ENCODE results near the gene EME2. TPM values are rescaled to one million over a fixed set of nuclear protein-coding genes. Genes with fewer than 3 reads are reported as not detected.

The EME2 gene
- total RNA-seq, 2 donors from 2014 or later, result 3.5 to 5.0 TPM

DNA sequence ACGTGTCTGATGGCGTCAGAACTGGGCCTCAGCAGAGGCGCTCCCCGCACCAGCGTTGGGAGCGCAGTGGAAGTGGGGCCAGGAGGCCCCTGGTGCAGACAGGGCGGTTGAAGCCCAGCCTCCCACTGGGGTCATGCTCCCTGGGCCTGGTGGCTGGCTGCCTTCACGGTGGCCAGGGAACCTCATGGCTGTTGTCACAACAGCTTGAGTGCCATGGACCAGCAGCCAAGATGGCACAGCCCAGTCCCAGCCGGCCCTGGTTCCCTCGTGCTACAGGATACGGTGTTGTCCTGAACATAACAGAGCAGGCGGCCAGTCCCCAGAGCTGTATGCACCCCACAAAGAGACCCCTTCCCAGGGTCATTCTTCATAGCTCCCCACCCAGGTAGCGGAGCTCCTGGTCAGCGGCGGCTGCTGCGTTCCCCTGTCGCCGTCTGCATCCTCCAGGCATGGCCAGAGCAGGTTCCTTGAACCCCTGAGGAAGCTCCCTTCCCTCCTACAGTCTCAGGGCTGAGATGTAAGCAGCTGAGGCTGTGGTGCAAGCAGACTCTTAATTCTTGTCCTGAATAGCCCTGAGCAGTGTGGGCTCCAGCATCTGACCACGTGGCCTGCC, 31.0 kb upstream of the EME2 start:
- TF ChIP-seq, protein P1, sequence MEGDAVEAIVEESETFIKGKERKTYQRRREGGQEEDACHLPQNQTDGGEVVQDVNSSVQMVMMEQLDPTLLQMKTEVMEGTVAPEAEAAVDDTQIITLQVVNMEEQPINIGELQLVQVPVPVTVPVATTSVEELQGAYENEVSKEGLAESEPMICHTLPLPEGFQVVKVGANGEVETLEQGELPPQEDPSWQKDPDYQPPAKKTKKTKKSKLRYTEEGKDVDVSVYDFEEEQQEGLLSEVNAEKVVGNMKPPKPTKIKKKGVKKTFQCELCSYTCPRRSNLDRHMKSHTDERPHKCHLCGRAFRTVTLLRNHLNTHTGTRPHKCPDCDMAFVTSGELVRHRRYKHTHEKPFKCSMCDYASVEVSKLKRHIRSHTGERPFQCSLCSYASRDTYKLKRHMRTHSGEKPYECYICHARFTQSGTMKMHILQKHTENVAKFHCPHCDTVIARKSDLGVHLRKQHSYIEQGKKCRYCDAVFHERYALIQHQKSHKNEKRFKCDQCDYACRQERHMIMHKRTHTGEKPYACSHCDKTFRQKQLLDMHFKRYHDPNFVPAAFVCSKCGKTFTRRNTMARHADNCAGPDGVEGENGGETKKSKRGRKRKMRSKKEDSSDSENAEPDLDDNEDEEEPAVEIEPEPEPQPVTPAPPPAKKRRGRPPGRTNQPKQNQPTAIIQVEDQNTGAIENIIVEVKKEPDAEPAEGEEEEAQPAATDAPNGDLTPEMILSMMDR (IDR thresholded peaks at IDR 0.05), result no peak
- Histone ChIP-seq H3K27me3 (no peaks in the 10 kb centered on the region), H3K9me3 (no peaks in the 10 kb centered on the region), H3K4me1 (peaks cover 0 to 4% of the 10 kb centered on the region in 2 donors), H3K36me3 (peaks cover 36% of the 10 kb centered on the region), H3K4me3 (no peak overlapping the region), H3K27ac (no peak overlapping the region)
- no peak for DNase-seq (ENCODE audit: low spot score)

DNA sequence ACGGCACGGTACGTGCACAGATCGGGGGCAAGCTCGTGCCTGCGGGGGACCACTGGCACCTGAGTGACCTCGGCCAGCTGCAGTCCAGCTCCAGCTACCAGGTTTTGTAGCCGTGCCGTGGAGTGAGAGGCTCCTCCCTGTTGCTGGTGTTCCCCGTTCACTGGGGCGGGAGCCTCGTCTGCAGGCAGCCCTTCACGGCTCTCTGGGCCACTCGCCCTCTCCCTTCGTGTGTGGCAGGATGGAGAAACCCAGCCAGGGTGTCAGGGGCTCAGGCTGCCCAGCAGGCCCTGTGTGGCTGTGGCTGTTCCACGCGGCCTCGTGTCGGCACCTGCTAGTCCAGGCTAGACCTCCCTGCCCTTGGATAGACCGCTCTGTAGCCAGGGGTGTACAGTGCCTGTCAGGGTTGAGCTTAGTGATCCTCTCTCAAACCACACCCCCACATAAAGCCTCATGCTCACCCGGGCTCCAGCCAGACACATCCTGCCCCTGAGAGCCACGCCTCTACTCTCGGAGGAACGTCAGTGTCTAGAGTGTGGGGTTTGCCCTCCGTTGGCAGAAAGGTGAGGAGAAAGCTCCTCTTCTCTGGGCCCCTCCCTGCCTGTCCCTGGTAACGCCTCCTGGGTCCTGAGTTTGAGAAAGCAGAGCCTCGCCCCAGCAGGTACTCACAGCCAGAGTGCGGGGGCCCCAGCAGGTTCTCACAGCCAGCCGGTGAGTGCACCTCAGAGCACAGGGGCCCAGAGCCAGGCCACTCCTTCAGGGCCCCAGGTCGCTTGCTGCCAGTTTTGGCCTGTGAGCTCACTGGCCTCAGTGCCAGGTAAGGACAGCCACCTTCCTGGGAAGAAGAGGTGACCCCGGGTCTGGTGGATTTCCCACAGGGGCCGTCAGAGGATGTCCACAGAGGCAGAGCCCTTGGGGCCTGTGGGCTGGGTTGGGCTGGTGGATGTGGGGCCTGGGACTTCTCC, 29.0 kb upstream of the EME2 start:
- H3K4me1 ChIP-seq, result peaks cover 0 to 4% of the 10 kb centered on the region in 2 donors
- H3K36me3 ChIP-seq, result peaks cover 44% of the 10 kb centered on the region
- DNase-seq (ENCODE audit: low spot score), result no peak
- H3K27ac ChIP-seq, result no peak overlapping the region
- H3K27me3 ChIP-seq, result no peaks in the 10 kb centered on the region
- TF ChIP-seq, protein P1 (IDR thresholded peaks at IDR 0.05), result no peak
- no peak overlapping the region for H3K4me3 ChIP-seq
- H3K9me3 ChIP-seq, result no peaks in the 10 kb centered on the region

DNA sequence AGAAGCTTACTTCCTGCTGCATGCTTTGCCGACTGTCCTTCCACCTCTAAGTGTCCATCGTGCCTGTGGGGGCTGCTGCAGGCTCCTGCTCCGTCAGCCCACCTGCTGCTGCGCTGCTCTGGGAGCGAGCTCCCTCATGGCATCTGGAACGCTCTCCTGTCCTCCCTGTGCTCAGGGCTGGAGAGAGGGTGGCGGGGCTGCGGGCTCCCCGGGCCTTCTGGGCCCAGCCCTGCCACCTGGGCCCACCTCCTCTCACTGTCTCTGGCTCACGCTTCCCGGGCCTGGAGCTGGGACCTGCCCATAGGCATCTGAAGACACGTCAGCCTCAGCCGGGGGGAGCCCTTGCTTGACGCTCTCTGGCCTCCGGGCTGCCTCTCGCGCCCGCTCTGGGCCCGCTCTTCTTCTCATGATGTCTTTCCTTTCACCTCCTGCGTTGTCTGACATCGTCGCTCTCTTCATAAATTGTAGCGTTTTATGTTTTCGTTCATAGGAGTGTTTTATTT, 28.2 kb upstream of the EME2 start:
- TF ChIP-seq, protein P1 (IDR thresholded peaks at IDR 0.05), result no peak
- DNase-seq (ENCODE audit: low spot score), result no peak
- H3K36me3 ChIP-seq, result peaks cover 52% of the 10 kb centered on the region
- no peak overlapping the region for H3K27ac ChIP-seq
- H3K27me3 ChIP-seq, result no peaks in the 10 kb centered on the region
- no peaks in the 10 kb centered on the region for H3K9me3 ChIP-seq
- no peak overlapping the region for H3K4me3 ChIP-seq
- H3K4me1 ChIP-seq, result peaks cover 0 to 4% of the 10 kb centered on the region in 2 donors

DNA sequence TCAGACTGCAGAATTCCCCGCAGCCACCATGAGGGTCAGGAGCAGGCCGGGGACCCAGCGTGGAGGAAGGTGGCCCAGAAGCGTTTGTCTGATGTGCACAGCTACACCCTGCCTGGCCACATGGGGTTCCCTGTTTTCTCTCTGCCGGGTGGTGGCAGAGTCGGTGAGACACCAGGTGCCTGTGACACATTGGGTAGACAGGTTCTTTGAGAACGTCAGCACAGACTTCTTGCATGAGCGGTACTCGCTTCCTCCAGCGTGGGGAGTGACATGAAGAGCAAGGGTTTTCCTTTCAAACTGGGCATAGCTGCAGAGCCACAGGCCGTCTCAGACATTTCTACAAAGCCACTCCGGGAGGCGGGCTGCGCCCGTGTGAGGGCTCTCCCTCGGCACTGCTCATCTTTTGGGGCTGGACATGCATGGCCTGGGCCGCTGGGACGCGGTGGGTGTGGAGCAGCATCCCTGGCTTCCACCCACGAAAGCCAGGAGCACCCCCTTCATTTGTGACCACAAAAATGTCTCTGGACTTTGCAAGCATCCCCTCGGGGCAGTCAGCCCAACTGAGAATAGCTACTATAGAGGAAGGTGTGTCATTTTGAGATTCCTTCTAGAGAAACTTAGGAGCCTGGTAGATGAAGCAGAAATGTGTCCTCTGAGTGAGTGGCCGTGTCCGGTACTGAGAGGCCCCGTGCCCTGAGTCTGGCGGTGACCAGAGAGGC, 27.3 kb upstream of the EME2 start:
- no peak for DNase-seq (ENCODE audit: low spot score)
- Histone ChIP-seq H3K4me1 (peaks cover 0 to 4% of the 10 kb centered on the region in 2 donors), H3K36me3 (peaks cover 59% of the 10 kb centered on the region), H3K9me3 (no peaks in the 10 kb centered on the region), H3K27ac (no peak overlapping the region), H3K27me3 (no peaks in the 10 kb centered on the region), H3K4me3 (no peak overlapping the region)
- TF ChIP-seq, protein P1 (IDR thresholded peaks at IDR 0.05), result no peak

DNA sequence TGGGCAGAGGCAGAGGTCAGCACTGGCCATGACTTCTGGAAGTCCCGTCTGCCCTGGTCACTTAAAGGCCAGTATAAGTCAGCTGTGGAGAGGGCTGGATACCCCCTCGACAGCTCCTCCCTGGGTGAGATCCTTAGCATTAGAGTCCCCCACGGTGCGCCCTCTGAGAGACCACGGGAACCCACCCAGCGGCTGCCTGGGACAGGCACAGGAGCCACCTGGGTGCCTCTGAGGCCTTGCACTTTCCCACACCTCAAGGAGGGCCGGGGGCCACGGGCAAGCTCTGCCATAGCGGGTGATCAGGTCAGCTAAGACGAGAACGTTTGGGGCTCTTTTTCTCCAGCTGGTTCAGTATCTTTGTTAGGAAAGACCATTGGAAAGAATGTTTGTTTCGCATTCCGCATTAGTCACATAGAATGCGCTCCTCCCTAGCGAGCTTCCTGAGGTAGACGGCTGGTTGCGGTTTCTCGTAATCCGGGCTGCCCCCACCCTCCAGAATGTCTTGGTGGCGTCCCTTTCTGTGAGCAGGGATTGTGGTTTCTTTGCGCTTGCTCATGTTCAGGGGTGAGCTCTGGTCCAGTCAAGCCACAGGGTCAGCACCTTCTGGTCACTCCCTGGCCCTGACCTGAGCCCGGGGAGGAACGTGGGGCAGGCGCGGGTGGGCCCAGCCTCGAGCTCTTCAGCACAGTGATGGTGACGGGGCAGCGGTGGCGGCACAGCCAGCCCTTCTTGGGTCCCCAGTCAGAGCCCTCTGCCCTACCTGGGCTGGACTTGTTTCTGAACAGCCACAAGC, 26.5 kb upstream of the EME2 start:
- DNase-seq (ENCODE audit: low spot score), result no peak
- no peaks in the 10 kb centered on the region for H3K9me3 ChIP-seq
- TF ChIP-seq, protein P1 (IDR thresholded peaks at IDR 0.05), result no peak
- H3K4me3 ChIP-seq, result no peak overlapping the region
- no peak overlapping the region for H3K27ac ChIP-seq
- H3K27me3 ChIP-seq, result no peaks in the 10 kb centered on the region
- peaks cover 0 to 3% of the 10 kb centered on the region in 2 donors for H3K4me1 ChIP-seq
- H3K36me3 ChIP-seq, result peaks cover 62% of the 10 kb centered on the region
